Measurements from ENCODE around the gene PYCR2.

PYCR2 gene

GRCh38 chr1:225875044-225875815 is 48.8 kb downstream of the PYCR2 start:
- Histone ChIP-seq H3K27ac (ENCODE audit: low read depth, low read length) (peak overlapping the region; percentile 89), H3K79me1 (ENCODE audit: low read length) (peaks cover 7% of the 10 kb centered on the region), H3K4me2 (ENCODE audit: low read length) (peak overlapping the region; percentile 38), H4K91ac (ENCODE audit: low read depth, low read length) (peak overlapping the region; percentile 49), H3K9me3 (ENCODE audit: insufficient read depth, low read depth, low read length) (peaks cover 1% of the 10 kb centered on the region), H2BK12ac (ENCODE audit: low read length) (no peak overlapping the region), H3K4me3 (ENCODE audit: low read depth, low read length) (no peak overlapping the region), H3K23ac (ENCODE audit: low read length) (no peak overlapping the region), H2BK120ac (ENCODE audit: insufficient read depth, low read length, poor library complexity) (no peak overlapping the region), H3K18ac (ENCODE audit: low read length) (no peak overlapping the region), H3K14ac (ENCODE audit: low read length) (peak overlapping the region; percentile 19), H3K9ac (ENCODE audit: low read length) (no peak overlapping the region), H3K4ac (ENCODE audit: low read depth, low read length) (no peak overlapping the region), H3K4me1 (ENCODE audit: control insufficient read depth in 1 of 2, insufficient read depth in 2 of 2, low read length in 2 of 2) (peaks cover 19 to 21% of the 10 kb centered on the region in 2 experiments), H3K36me3 (ENCODE audit: control insufficient read depth in 1 of 2, insufficient read depth in 2 of 2, low read length in 2 of 2) (peaks cover 9 to 17% of the 10 kb centered on the region in 2 experiments), H2AK5ac (ENCODE audit: low read length) (no peak overlapping the region), H4K12ac (ENCODE audit: low read depth, low read length) (no peak overlapping the region), H4K8ac (ENCODE audit: low read depth, low read length) (no peak overlapping the region), H3K79me2 (ENCODE audit: control insufficient read depth, insufficient read depth, low read length, poor library complexity) (peaks cover 2% of the 10 kb centered on the region), H3K27me3 (ENCODE audit: insufficient read depth, low read length) (no peaks in the 10 kb centered on the region), H2BK5ac (ENCODE audit: low read depth, low read length, poor library complexity) (peak overlapping the region; percentile 53), H2AFZ (ENCODE audit: insufficient read depth, low read length, poor library complexity) (no peak overlapping the region)
- peak; percentile 88 to 91 for DNase-seq
- no CpG with 5 or more reads among the region's 12 CpGs for WGBS (ENCODE audit: extremely low coverage, insufficient coverage, insufficient read length)

GRCh38 chr1:225874431-225874830 is 49.6 kb downstream of the PYCR2 start:
- H3K36me3 ChIP-seq (ENCODE audit: control insufficient read depth in 1 of 2, insufficient read depth in 2 of 2, low read length in 2 of 2): peaks cover 12 to 19% of the 10 kb centered on the region in 2 experiments
- H2BK120ac ChIP-seq (ENCODE audit: insufficient read depth, low read length, poor library complexity): peak overlapping the region; percentile 61
- H3K4me3 ChIP-seq (ENCODE audit: low read depth, low read length): no peak overlapping the region
- H4K8ac ChIP-seq (ENCODE audit: low read depth, low read length): no peak overlapping the region
- H3K27ac ChIP-seq (ENCODE audit: low read depth, low read length): peak overlapping the region; percentile 4
- H2AK5ac ChIP-seq (ENCODE audit: low read length): peak overlapping the region; percentile 59
- no peak overlapping the region for H3K4ac ChIP-seq (ENCODE audit: low read depth, low read length)
- DNase-seq: no peak
- no peak overlapping the region for H4K91ac ChIP-seq (ENCODE audit: low read depth, low read length)
- H3K9me3 ChIP-seq (ENCODE audit: insufficient read depth, low read depth, low read length): peaks cover 1% of the 10 kb centered on the region
- no peak overlapping the region for H2BK5ac ChIP-seq (ENCODE audit: low read depth, low read length, poor library complexity)
- peaks cover 7% of the 10 kb centered on the region for H3K79me1 ChIP-seq (ENCODE audit: low read length)
- peak overlapping the region; percentile 38 for H3K14ac ChIP-seq (ENCODE audit: low read length)
- no peak overlapping the region for H2AFZ ChIP-seq (ENCODE audit: insufficient read depth, low read length, poor library complexity)
- no peak overlapping the region for H3K4me2 ChIP-seq (ENCODE audit: low read length)
- peak overlapping the region; percentile 19 for H2BK12ac ChIP-seq (ENCODE audit: low read length)
- WGBS (ENCODE audit: extremely low coverage, insufficient coverage, insufficient read length): no CpG with 5 or more reads among the region's 11 CpGs
- H3K27me3 ChIP-seq (ENCODE audit: insufficient read depth, low read length): no peaks in the 10 kb centered on the region
- no peak overlapping the region for H3K23ac ChIP-seq (ENCODE audit: low read length)
- H3K18ac ChIP-seq (ENCODE audit: low read length): peak overlapping the region; percentile 48
- peaks cover 2% of the 10 kb centered on the region for H3K79me2 ChIP-seq (ENCODE audit: control insufficient read depth, insufficient read depth, low read length, poor library complexity)
- H3K9ac ChIP-seq (ENCODE audit: low read length): no peak overlapping the region
- H3K4me1 ChIP-seq (ENCODE audit: control insufficient read depth in 1 of 2, insufficient read depth in 2 of 2, low read length in 2 of 2): peaks cover 19 to 20% of the 10 kb centered on the region in 2 experiments
- H4K12ac ChIP-seq (ENCODE audit: low read depth, low read length): no peak overlapping the region

GRCh38 chr1:225873281-225873850 is 50.7 kb downstream of the PYCR2 start:
- no CpG with 5 or more reads among the region's 10 CpGs for WGBS (ENCODE audit: extremely low coverage, insufficient coverage, insufficient read length)
- Histone ChIP-seq H3K14ac (ENCODE audit: low read length) (no peak overlapping the region), H3K27ac (ENCODE audit: low read depth, low read length) (no peak overlapping the region), H2AFZ (ENCODE audit: insufficient read depth, low read length, poor library complexity) (no peak overlapping the region), H3K79me1 (ENCODE audit: low read length) (peaks cover 7% of the 10 kb centered on the region), H4K8ac (ENCODE audit: low read depth, low read length) (no peak overlapping the region), H2BK5ac (ENCODE audit: low read depth, low read length, poor library complexity) (no peak overlapping the region), H3K79me2 (ENCODE audit: control insufficient read depth, insufficient read depth, low read length, poor library complexity) (peaks cover 2% of the 10 kb centered on the region), H3K9ac (ENCODE audit: low read length) (no peak overlapping the region), H3K23ac (ENCODE audit: low read length) (no peak overlapping the region), H2AK5ac (ENCODE audit: low read length) (no peak overlapping the region), H3K4me1 (ENCODE audit: control insufficient read depth in 1 of 2, insufficient read depth in 2 of 2, low read length in 2 of 2) (peaks cover 19% of the 10 kb centered on the region in 2 experiments), H3K9me3 (ENCODE audit: insufficient read depth, low read depth, low read length) (peaks cover 1% of the 10 kb centered on the region), H2BK120ac (ENCODE audit: insufficient read depth, low read length, poor library complexity) (no peak overlapping the region), H2BK12ac (ENCODE audit: low read length) (no peak overlapping the region), H3K27me3 (ENCODE audit: insufficient read depth, low read length) (no peaks in the 10 kb centered on the region), H3K4me2 (ENCODE audit: low read length) (no peak overlapping the region), H3K18ac (ENCODE audit: low read length) (no peak overlapping the region), H3K36me3 (ENCODE audit: control insufficient read depth in 1 of 2, insufficient read depth in 2 of 2, low read length in 2 of 2) (peaks cover 17 to 19% of the 10 kb centered on the region in 2 experiments), H3K4me3 (ENCODE audit: low read depth, low read length) (no peak overlapping the region), H4K12ac (ENCODE audit: low read depth, low read length) (no peak overlapping the region), H3K4ac (ENCODE audit: low read depth, low read length) (no peak overlapping the region), H4K91ac (ENCODE audit: low read depth, low read length) (no peak overlapping the region)
- DNase-seq: no peak

GRCh38 chr1:225872075-225872430 is 52.0 kb downstream of the PYCR2 start:
- no peak overlapping the region for H3K14ac ChIP-seq (ENCODE audit: low read length)
- no peak overlapping the region for H2AK5ac ChIP-seq (ENCODE audit: low read length)
- H2AFZ ChIP-seq (ENCODE audit: insufficient read depth, low read length, poor library complexity): no peak overlapping the region
- peaks cover 7% of the 10 kb centered on the region for H3K79me1 ChIP-seq (ENCODE audit: low read length)
- H2BK12ac ChIP-seq (ENCODE audit: low read length): no peak overlapping the region
- no peak overlapping the region for H3K23ac ChIP-seq (ENCODE audit: low read length)
- WGBS (ENCODE audit: extremely low coverage, insufficient coverage, insufficient read length): no CpG with 5 or more reads among the region's 3 CpGs
- H2BK120ac ChIP-seq (ENCODE audit: insufficient read depth, low read length, poor library complexity): no peak overlapping the region
- no peak overlapping the region for H2BK5ac ChIP-seq (ENCODE audit: low read depth, low read length, poor library complexity)
- H4K8ac ChIP-seq (ENCODE audit: low read depth, low read length): no peak overlapping the region
- peaks cover 17 to 24% of the 10 kb centered on the region in 2 experiments for H3K36me3 ChIP-seq (ENCODE audit: control insufficient read depth in 1 of 2, insufficient read depth in 2 of 2, low read length in 2 of 2)
- no peak overlapping the region for H4K91ac ChIP-seq (ENCODE audit: low read depth, low read length)
- peaks cover 2% of the 10 kb centered on the region for H3K79me2 ChIP-seq (ENCODE audit: control insufficient read depth, insufficient read depth, low read length, poor library complexity)
- no peak overlapping the region for H3K9ac ChIP-seq (ENCODE audit: low read length)
- no peak overlapping the region for H4K12ac ChIP-seq (ENCODE audit: low read depth, low read length)
- H3K18ac ChIP-seq (ENCODE audit: low read length): no peak overlapping the region
- no peak overlapping the region for H3K27ac ChIP-seq (ENCODE audit: low read depth, low read length)
- no peak overlapping the region for H3K4ac ChIP-seq (ENCODE audit: low read depth, low read length)
- no peak for DNase-seq
- no peak overlapping the region for H3K4me2 ChIP-seq (ENCODE audit: low read length)
- peaks cover 1% of the 10 kb centered on the region for H3K9me3 ChIP-seq (ENCODE audit: insufficient read depth, low read depth, low read length)
- H3K4me1 ChIP-seq (ENCODE audit: control insufficient read depth in 1 of 2, insufficient read depth in 2 of 2, low read length in 2 of 2): peaks cover 16 to 19% of the 10 kb centered on the region in 2 experiments
- H3K27me3 ChIP-seq (ENCODE audit: insufficient read depth, low read length): no peaks in the 10 kb centered on the region
- no peak overlapping the region for H3K4me3 ChIP-seq (ENCODE audit: low read depth, low read length)
